OCI-LY3 (cell line): ENCODE data around the gene ITGA3.
A peak's percentile ranks its signal among the peaks of the same experiment; 100 is the strongest.

Source experiments
- H2AFZ ChIP-seq: fragments of 200-600, 300-600 bp; shearing (Covaris generic); 2 replicates; pipeline ENCODE4 v1.6.0; 2014; ENCODE audit warnings: antibody characterized with exemption, low read depth, low read length
- H3K27ac ChIP-seq: fragments of 200-600, 300-600 bp; sonication (generic); 2 replicates; pipeline ENCODE4 v1.5.1; 2014; ENCODE audit warnings: mild to moderate bottlenecking, low read length, moderate library complexity, mixed read lengths
- H3K27me3 ChIP-seq: fragments of 200-600, 300-600 bp; sonication (generic); 2 replicates; pipeline ENCODE4 v1.6.1; 2014; ENCODE audit warnings: low read depth, low read length, mixed read lengths
- H3K36me3 ChIP-seq: fragments of 200-600, 300-600 bp; sonication (generic); replicated peaks from 2 replicates; pipeline ENCODE3; 2014; ENCODE audit warnings: low read depth, low read length, mixed read lengths
- H3K4me1 ChIP-seq: fragments of 300-600, 200-600 bp; sonication (generic); 2 replicates; pipeline ENCODE4 v1.6.1; 2014; ENCODE audit warnings: low read length, mixed read lengths
- H3K4me2 ChIP-seq: fragments of 200-600, 300-600 bp; sonication (generic); 2 replicates; pipeline ENCODE4 v1.6.1; 2014; ENCODE audit warnings: low read length, mixed read lengths
- H3K4me3 ChIP-seq: fragments of 300-600, 200-600 bp; sonication (generic); 2 replicates; pipeline ENCODE4 v1.5.1; 2014; ENCODE audit warnings: antibody characterized with exemption, mild to moderate bottlenecking, low read length, moderate library complexity
- H3K79me2 ChIP-seq: fragments of 300-600, 200-600 bp; shearing (Covaris generic); 2 replicates; pipeline ENCODE4 v1.6.1; 2014; ENCODE audit warnings: mild to moderate bottlenecking, low read length, mixed read lengths
- H3K9ac ChIP-seq: fragments of 300-600, 200-600 bp; shearing (Covaris generic); 2 replicates; pipeline ENCODE4 v1.6.0; 2014; ENCODE audit warnings: mild to moderate bottlenecking, low read length, moderate library complexity
- H3K9me3 ChIP-seq: fragments of 200-600, 300-600 bp; shearing (Covaris generic); 2 replicates; pipeline ENCODE4 v1.6.1; 2014; ENCODE audit warnings: low read length, mixed read lengths; ENCODE audit not compliant: insufficient read depth
- H4K20me1 ChIP-seq: fragments of 200-600, 300-600 bp; sonication (generic); 2 replicates; pipeline ENCODE4 v1.6.1; 2016; ENCODE audit warnings: low read length, mixed read lengths; ENCODE audit not compliant: insufficient read depth
- EZH2phosphoT487 ChIP-seq: fragments of 200-600 bp; shearing (Covaris generic); IDR thresholded peaks from 2 replicates; pipeline ENCODE4 v1.6.1; 2018; ENCODE audit warnings: antibody characterized with exemption, mixed run types, low read depth
- TF ChIP-seq, protein P1 (sequence below): fragments of 200-600, 300-600 bp; sonication (generic); IDR thresholded peaks from 2 replicates; pipeline ENCODE4 v1.5.1; 2014; ENCODE audit warnings: antibody characterized with exemption, low read length, low read depth

Gene ITGA3

DNA sequence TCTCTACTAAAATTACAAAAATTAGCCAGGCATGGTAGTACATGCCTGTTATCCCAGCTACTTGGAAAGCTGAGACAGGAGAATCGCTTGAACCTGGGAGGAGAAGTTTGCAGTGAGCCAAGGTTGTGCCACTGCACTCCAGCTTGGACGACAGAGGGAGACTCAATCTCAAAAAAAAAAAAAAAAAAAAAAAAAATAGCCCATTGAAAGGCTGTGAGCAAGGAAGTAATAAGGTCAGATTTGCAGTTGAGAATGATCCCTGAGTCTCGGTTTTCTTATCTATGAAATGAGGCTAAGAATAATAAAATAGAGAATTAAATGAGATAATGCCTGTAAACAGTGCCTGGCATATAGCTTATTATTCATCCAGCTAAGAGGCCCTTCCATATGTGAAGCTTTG is 37.9 kb downstream of the ITGA3 start:
- peak overlapping the region; percentile 98; the same call in 1 of the 2 replicates for H3K4me2 ChIP-seq
- no peaks in the 10 kb centered on the region for H3K36me3 ChIP-seq
- no peaks in the 10 kb centered on the region for H3K9me3 ChIP-seq
- H3K4me1 ChIP-seq, result peaks cover 13% of the 10 kb centered on the region
- no peak overlapping the region for H3K4me3 ChIP-seq
- peaks cover 8% of the 10 kb centered on the region; the same call in 1 of the 2 replicates for H3K79me2 ChIP-seq
- H3K9ac ChIP-seq, result no peak overlapping the region
- no peaks in the 10 kb centered on the region for H4K20me1 ChIP-seq
- H2AFZ ChIP-seq, result no peak overlapping the region
- H3K27ac ChIP-seq, result no peak overlapping the region
- TF ChIP-seq, protein P1, sequence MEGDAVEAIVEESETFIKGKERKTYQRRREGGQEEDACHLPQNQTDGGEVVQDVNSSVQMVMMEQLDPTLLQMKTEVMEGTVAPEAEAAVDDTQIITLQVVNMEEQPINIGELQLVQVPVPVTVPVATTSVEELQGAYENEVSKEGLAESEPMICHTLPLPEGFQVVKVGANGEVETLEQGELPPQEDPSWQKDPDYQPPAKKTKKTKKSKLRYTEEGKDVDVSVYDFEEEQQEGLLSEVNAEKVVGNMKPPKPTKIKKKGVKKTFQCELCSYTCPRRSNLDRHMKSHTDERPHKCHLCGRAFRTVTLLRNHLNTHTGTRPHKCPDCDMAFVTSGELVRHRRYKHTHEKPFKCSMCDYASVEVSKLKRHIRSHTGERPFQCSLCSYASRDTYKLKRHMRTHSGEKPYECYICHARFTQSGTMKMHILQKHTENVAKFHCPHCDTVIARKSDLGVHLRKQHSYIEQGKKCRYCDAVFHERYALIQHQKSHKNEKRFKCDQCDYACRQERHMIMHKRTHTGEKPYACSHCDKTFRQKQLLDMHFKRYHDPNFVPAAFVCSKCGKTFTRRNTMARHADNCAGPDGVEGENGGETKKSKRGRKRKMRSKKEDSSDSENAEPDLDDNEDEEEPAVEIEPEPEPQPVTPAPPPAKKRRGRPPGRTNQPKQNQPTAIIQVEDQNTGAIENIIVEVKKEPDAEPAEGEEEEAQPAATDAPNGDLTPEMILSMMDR, result no peak
- no peak for TF ChIP-seq EZH2phosphoT487
- H3K27me3 ChIP-seq, result no peaks in the 10 kb centered on the region

DNA sequence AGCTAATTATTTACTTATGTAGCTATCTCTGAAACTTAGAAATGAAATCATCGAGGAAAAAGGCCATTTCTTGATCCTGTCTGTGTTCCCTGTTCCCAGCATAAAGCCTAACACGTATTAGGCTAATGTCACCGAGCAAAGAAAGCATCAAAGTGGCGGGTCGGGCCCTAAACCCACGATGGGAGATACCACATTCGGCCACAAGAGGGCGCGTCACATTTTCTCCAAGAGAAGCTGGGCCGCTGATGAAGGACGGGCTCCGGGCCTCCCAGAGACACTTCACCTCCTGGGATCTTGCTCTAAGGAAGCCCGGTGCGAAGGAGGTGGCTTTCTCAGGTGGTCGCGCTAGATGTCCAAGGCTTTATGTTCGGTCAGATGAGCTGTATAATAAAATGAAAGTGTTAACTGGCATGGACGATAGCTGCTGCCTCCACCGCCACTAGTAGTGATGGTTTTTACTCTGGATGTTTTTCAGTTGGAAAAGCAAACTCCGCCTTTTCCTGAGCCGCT is 38.4 kb downstream of the ITGA3 start:
- H3K9ac ChIP-seq, result peak overlapping the region; percentile 60
- peak overlapping the region; percentile 98 for H3K4me2 ChIP-seq
- H3K4me1 ChIP-seq, result peaks cover 13% of the 10 kb centered on the region
- H3K4me3 ChIP-seq, result peak overlapping the region; percentile 84
- no peaks in the 10 kb centered on the region for H3K36me3 ChIP-seq
- peak overlapping the region; percentile 67; the same call in 1 of the 2 replicates for H2AFZ ChIP-seq
- H4K20me1 ChIP-seq, result no peaks in the 10 kb centered on the region
- TF ChIP-seq, protein P1, result peak; percentile 80
- TF ChIP-seq EZH2phosphoT487, result no peak
- H3K79me2 ChIP-seq, result peaks cover 8% of the 10 kb centered on the region; the same call in 1 of the 2 replicates
- H3K27ac ChIP-seq, result peak overlapping the region; percentile 71
- no peaks in the 10 kb centered on the region for H3K9me3 ChIP-seq
- H3K27me3 ChIP-seq, result no peaks in the 10 kb centered on the region

DNA sequence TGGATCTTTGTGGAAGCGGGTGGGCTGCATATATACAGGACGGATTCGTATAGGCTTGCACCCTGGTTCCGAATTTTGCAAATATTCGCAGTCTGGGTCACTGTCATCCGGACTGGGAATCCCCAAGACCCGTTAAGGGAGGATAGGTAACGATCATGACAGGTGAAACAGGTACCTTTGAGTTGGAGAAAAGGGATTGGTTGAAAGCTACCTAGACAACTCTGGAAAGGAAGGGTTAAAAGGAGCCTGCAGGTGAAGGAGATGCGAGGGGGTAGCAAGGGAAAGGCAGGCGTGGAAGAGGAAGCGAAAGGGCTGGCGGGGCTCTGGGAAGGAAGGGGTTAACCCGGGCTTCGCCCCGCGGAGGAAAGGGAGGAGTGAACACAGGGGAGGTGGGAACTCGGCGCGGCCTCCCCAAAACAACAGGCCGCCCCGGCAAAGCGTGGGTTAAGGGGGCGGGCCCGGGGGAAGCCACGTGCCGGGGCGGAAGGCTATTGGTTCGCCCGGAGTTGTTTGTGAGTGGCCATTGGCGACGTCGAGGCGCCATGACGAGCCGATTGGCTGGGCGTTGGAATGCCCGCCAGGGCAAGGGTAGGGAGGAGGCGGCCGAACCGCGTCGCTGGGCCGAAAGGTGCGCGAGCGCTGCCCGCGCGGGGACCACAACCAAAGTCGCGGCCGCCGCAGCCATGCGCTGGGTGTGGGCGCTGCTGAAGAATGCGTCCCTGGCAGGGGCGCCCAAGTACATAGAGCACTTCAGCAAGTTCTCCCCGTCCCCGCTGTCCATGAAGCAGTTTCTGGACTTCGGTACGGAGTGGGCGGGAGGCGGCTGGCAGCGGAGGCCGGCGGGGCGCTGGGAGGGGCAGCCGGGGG is 39.1 kb downstream of the ITGA3 start, which contains the start of gene PDK2:
PDK2 (plus strand) TSS at position 599 of the 867 bp plus-strand sequence; CDS start at position 684, 85 bp downstream.
- no peaks in the 10 kb centered on the region for H3K36me3 ChIP-seq
- no peak for TF ChIP-seq EZH2phosphoT487
- TF ChIP-seq, protein P1, result no peak
- peak within 1 kb of the TSS; percentile 71 for H3K27ac ChIP-seq
- H3K9ac ChIP-seq, result peak within 1 kb of the TSS; percentile 81
- H2AFZ ChIP-seq, result peak within 1 kb of the TSS; percentile 67
- no peaks in the 10 kb centered on the region for H3K27me3 ChIP-seq
- H3K9me3 ChIP-seq, result no peaks in the 10 kb centered on the region
- H3K4me2 ChIP-seq, result peak within 1 kb of the TSS; percentile 98
- peak within 1 kb of the TSS; percentile 84 for H3K4me3 ChIP-seq
- H3K79me2 ChIP-seq, result peaks cover 8% of the 10 kb centered on the region; the same call in 1 of the 2 replicates
- no peaks in the 10 kb centered on the region for H4K20me1 ChIP-seq
- H3K4me1 ChIP-seq, result peaks cover 16% of the 10 kb centered on the region

DNA sequence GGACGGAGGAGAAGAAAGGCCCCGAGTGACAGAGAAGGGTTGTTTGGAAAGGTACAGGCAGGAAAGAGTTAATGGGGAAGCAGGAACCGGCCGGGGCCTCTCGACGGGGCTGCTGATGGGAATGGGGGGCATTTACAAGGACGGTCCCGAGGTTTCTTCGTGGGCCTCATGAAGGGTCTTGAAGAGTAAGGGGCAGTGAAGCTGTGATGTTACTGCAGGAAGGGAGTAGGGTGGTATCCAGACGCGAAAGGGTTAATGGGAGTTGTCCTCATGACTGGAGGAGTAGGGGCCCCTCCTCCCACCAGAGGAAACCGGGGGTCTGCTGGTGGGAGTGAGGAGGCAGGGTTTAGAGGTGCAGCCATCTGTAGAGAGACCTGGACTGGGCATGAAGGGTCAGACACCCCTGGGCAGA is 39.7 kb downstream of the ITGA3 start:
- Histone ChIP-seq H2AFZ (peak overlapping the region; percentile 63), H3K9ac (peak overlapping the region; percentile 81)
- TF ChIP-seq, protein P1, result no peak
- TF ChIP-seq EZH2phosphoT487, result no peak

More for the DNA sequence above, 39.7 kb downstream of the ITGA3 start:
- H3K79me2 ChIP-seq, result peaks cover 8% of the 10 kb centered on the region; the same call in 1 of the 2 replicates
- no peaks in the 10 kb centered on the region for H3K27me3 ChIP-seq
- peak overlapping the region; percentile 84 for H3K4me3 ChIP-seq
- H3K4me2 ChIP-seq, result peak overlapping the region; percentile 98
- H3K36me3 ChIP-seq, result no peaks in the 10 kb centered on the region
- no peaks in the 10 kb centered on the region for H4K20me1 ChIP-seq
- H3K9me3 ChIP-seq, result no peaks in the 10 kb centered on the region
- peaks cover 20% of the 10 kb centered on the region for H3K4me1 ChIP-seq
- peak overlapping the region; percentile 37 for H3K27ac ChIP-seq
